PC-9 (cell line): ENCODE results near the gene FBH1. TPM values are rescaled to one million over a fixed set of nuclear protein-coding genes. Genes with fewer than 3 reads are reported as not detected.
"Not testable (repeated sequence)": the region's sequence is repeated elsewhere in the genome, so short reads cannot be mapped to it uniquely, and the experiment has no call there.

Experiments used
- BruUV-seq: library from RNA; stranded (reverse); fragments of 400-500 nt; replicated peaks from 2 replicates; lab custom pipeline; 2021; lab: Mats Ljungman, UMichigan
- CTCF ChIA-PET: fragments of 300-600 bp; sonication (Branson Sonifier 250); formaldehyde crosslinking; loops from one replicate; lab custom pipeline; 2022; ENCODE audit warnings: antibody characterized with exemption; lab: Charles Lee
- POLR2A ChIA-PET: fragments of 300-600 bp; sonication (Branson Sonifier 250); formaldehyde crosslinking; loops from one replicate; lab custom pipeline; 2022; ENCODE audit warnings: antibody characterized with exemption; ENCODE audit not compliant: unreplicated experiment; lab: Charles Lee
- DNase-seq, 2 experiments: peaks; one replicate each; pipeline versions ENCODE4 v3.0.0 to v3.0.0-alpha.2; 2015 to 2022; ENCODE audit warnings: mixed read lengths in 1 of 2
- H2AFZ ChIP-seq: fragments of 200-600 bp; sonication (generic); 2 replicates; pipeline ENCODE4 v1.8.1; 2017; ENCODE audit warnings: antibody characterized with exemption
- H3F3A ChIP-seq: fragments of 200-600 bp; sonication (generic); 2 replicates; pipeline ENCODE4 v1.8.1; 2017; ENCODE audit warnings: antibody characterized with exemption, mild to moderate bottlenecking, low read depth; ENCODE audit not compliant: insufficient read depth
- H3K27ac ChIP-seq: fragments of 200-600 bp; sonication (generic); 2 replicates; pipeline ENCODE4 v1.6.1; 2016; ENCODE audit warnings: mixed run types
- H3K27me3 ChIP-seq: fragments of 200-600 bp; sonication (generic); 2 replicates; pipeline ENCODE4 v1.6.1; 2016; ENCODE audit warnings: low read depth, mixed run types; ENCODE audit not compliant: insufficient read depth
- H3K36me3 ChIP-seq: fragments of 200-600 bp; sonication (generic); 2 replicates; pipeline ENCODE4 v1.6.1; 2016; ENCODE audit warnings: low read depth, mixed run types
- H3K4me1 ChIP-seq: fragments of 200-600 bp; sonication (generic); replicated peaks from 2 replicates; pipeline ENCODE4 v1.6.1; 2016; ENCODE audit warnings: mixed run types; ENCODE audit not compliant: insufficient read depth
- H3K4me2 ChIP-seq: fragments of 200-600 bp; sonication (generic); 2 replicates; pipeline ENCODE4 v1.6.1; 2017; ENCODE audit warnings: mixed run types
- H3K4me3 ChIP-seq: fragments of 200-600 bp; sonication (generic); 2 replicates; pipeline ENCODE4 v1.6.1; 2016; ENCODE audit warnings: mixed run types
- H3K79me2 ChIP-seq: fragments of 200-600 bp; sonication (generic); 2 replicates; pipeline ENCODE4 v1.6.1; 2017; ENCODE audit warnings: low read depth, mixed run types
- H3K9me2 ChIP-seq: fragments of 200-600 bp; sonication (generic); 2 replicates; pipeline ENCODE4 v1.8.1; 2017; ENCODE audit warnings: mild to moderate bottlenecking; ENCODE audit not compliant: insufficient read depth
- H3K9me3 ChIP-seq: fragments of 200-600 bp; sonication (generic); 2 replicates; pipeline ENCODE4 v1.8.1; 2016; ENCODE audit warnings: low read depth; ENCODE audit not compliant: insufficient read depth
- H4K20me1 ChIP-seq: fragments of 200-600 bp; sonication (generic); 2 replicates; pipeline ENCODE4 v1.8.1; 2017; ENCODE audit not compliant: insufficient read depth
- EZH2 ChIP-seq: fragments of 200-600 bp; sonication (generic); IDR thresholded peaks from 2 replicates; pipeline ENCODE4 v1.8.0; 2017; ENCODE audit warnings: antibody characterized with exemption, low read depth
- intact Hi-C: fragments of 100-400 bp; cut with micrococcal nuclease; formaldehyde crosslinking; loops from one replicate; pipeline ENCODE4 v1.10.0; 2022; ENCODE audit not compliant: unreplicated experiment
- total RNA-seq: library from RNA; stranded (reverse); gene quantifications from 2 replicates; pipeline ENCODE4 v1.2.3, GENCODE V29; 2021
- TF ChIP-seq, protein P1 (sequence below): fragments of 200-600 bp; sonication (generic); conservative IDR thresholded peaks from 2 replicates; pipeline ENCODE4 v1.6.1; 2017; ENCODE audit warnings: mixed run types, antibody characterized with exemption, mild to moderate bottlenecking, moderate library complexity

FBH1 gene
- total RNA-seq, 1 experiment from 2014 or later = 68.0 TPM

- ChIA-PET POLR2A (interaction anchor here (0.6 kb wide), 1 partner anchor 18 kb away, joined by 3 read pairs; no protein-coding TSS in a partner anchor), CTCF (interaction anchor here (0.6 to 0.7 kb wide), 2 partner anchors 11 to 1019 kb away, joined by 4 read pairs; no protein-coding TSS in a partner anchor)
- no peak for DNase-seq
- no peak overlapping the region for H2AFZ ChIP-seq
- H3K27ac ChIP-seq = no peak overlapping the region
- BruUV-seq = no TSS peak
- no peaks in the 10 kb centered on the region for H3K27me3 ChIP-seq
- H3K9me3 ChIP-seq = no peaks in the 10 kb centered on the region
- H4K20me1 ChIP-seq = no peaks in the 10 kb centered on the region
- H3K4me1 ChIP-seq = peaks cover 20% of the 10 kb centered on the region
- H3K4me3 ChIP-seq = no peak overlapping the region
- H3K36me3 ChIP-seq = no peaks in the 10 kb centered on the region
- H3K79me2 ChIP-seq = no peaks in the 10 kb centered on the region
- H3K4me2 ChIP-seq = no peak overlapping the region
- H3F3A ChIP-seq = peaks cover 6% of the 10 kb centered on the region; the same call in 1 of the 2 replicates
- no peak for TF ChIP-seq EZH2
- TF ChIP-seq, protein P1, sequence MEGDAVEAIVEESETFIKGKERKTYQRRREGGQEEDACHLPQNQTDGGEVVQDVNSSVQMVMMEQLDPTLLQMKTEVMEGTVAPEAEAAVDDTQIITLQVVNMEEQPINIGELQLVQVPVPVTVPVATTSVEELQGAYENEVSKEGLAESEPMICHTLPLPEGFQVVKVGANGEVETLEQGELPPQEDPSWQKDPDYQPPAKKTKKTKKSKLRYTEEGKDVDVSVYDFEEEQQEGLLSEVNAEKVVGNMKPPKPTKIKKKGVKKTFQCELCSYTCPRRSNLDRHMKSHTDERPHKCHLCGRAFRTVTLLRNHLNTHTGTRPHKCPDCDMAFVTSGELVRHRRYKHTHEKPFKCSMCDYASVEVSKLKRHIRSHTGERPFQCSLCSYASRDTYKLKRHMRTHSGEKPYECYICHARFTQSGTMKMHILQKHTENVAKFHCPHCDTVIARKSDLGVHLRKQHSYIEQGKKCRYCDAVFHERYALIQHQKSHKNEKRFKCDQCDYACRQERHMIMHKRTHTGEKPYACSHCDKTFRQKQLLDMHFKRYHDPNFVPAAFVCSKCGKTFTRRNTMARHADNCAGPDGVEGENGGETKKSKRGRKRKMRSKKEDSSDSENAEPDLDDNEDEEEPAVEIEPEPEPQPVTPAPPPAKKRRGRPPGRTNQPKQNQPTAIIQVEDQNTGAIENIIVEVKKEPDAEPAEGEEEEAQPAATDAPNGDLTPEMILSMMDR = no peak
- intact Hi-C loops = no loop called here
- H3K9me2 ChIP-seq = no peaks in the 10 kb centered on the region
These were observed 71.5 kb downstream of the FBH1 start for GRCh38 chr10:5961405-5962100.

- BruUV-seq, intact Hi-C loops, H3K4me3 ChIP-seq, DNase-seq, H3K9me2 ChIP-seq, H4K20me1 ChIP-seq, H3K27ac ChIP-seq, H3K36me3 ChIP-seq, H2AFZ ChIP-seq, H3K4me2 ChIP-seq, H3K79me2 ChIP-seq, H3F3A ChIP-seq, H3K27me3 ChIP-seq, H3K9me3 ChIP-seq, CTCF ChIA-PET: not testable (repeated sequence)
- POLR2A ChIA-PET = interaction anchor here (0.6 kb wide), 1 partner anchor 19 kb away, joined by 3 read pairs; no protein-coding TSS in a partner anchor
- H3K4me1 ChIP-seq = peaks cover 20% of the 10 kb centered on the region
These were observed 72.4 kb downstream of the FBH1 start for GRCh38 chr10:5962358-5962940.

DNA sequence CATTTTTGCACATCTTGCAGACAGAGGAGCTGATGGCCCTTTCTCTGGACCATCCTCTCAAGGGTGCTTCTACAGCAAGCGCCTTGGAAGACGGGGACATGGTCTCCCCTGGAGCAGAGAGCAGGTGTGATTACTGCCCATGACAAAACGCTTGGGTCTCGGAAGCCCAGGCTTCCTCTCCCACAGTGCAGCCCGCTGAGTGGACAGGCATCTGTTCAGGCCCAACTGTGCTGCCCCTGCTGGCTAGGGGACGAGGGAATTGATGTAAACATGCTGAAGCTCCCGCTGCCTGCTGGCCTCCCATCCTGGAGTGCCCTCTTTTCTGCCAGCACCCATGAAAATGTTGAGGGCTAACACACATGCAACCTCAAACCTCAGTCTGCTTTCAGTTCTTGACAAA lies 73.0 kb downstream of the FBH1 start:
- TF ChIP-seq, protein P1 = no peak
- TF ChIP-seq EZH2 = no peak
- Histone ChIP-seq H3K79me2 (no peaks in the 10 kb centered on the region), H3K36me3 (no peaks in the 10 kb centered on the region), H3K27ac (no peak overlapping the region), H3K9me3 (no peaks in the 10 kb centered on the region), H3K9me2 (no peaks in the 10 kb centered on the region), H3K4me1 (peaks cover 17% of the 10 kb centered on the region), H3K4me3 (no peak overlapping the region), H3F3A (peaks cover 6% of the 10 kb centered on the region; the same call in 1 of the 2 replicates), H3K4me2 (no peak overlapping the region), H4K20me1 (no peaks in the 10 kb centered on the region), H2AFZ (no peak overlapping the region), H3K27me3 (no peaks in the 10 kb centered on the region)
- POLR2A ChIA-PET = no interaction called here
- DNase-seq = no peak
- CTCF ChIA-PET = no interaction called here
- no TSS peak for BruUV-seq
- intact Hi-C loops = no loop called here
